Neural cell (in vitro differentiated cells): Measurements from ENCODE around the gene BHMT2. TPM values are rescaled to one million over a fixed set of nuclear protein-coding genes. Genes with fewer than 3 reads are reported as not detected.

Experiments
- H2AFZ ChIP-seq: fragments of 200-600, 300-800 bp; sonication (generic), shearing (Covaris generic); 2 replicates; pipeline ENCODE4 v1.6.0; 2014; ENCODE audit warnings: low read depth, mild to moderate bottlenecking, antibody characterized with exemption, low read length, moderate library complexity
- H3F3A ChIP-seq: fragments of 200-600 bp; shearing (Covaris generic); 2 replicates; pipeline ENCODE4 v1.6.1; 2016; ENCODE audit warnings: mild to moderate bottlenecking, moderate library complexity, mixed read lengths, antibody characterized with exemption, low read length; ENCODE audit not compliant: insufficient read depth, poor library complexity, severe bottlenecking
- H3K27ac ChIP-seq: fragments of 200-600, 300-800 bp; sonication (generic), shearing (Covaris generic); 2 replicates; pipeline ENCODE4 v1.5.1; 2014; ENCODE audit warnings: mild to moderate bottlenecking, low read length, moderate library complexity
- H3K27me3 ChIP-seq: fragments of 300-800, 200-600 bp; sonication (generic), shearing (Covaris generic); 2 replicates; pipeline ENCODE4 v1.6.0; 2014; ENCODE audit warnings: mild to moderate bottlenecking, low read depth, low read length, moderate library complexity; ENCODE audit not compliant: insufficient read depth
- H3K36me3 ChIP-seq: fragments of 300-800, 200-600 bp; sonication (generic), shearing (Covaris generic); 2 replicates; pipeline ENCODE4 v1.5.1; 2014; ENCODE audit warnings: mild to moderate bottlenecking, antibody characterized with exemption, low read length, moderate library complexity; ENCODE audit not compliant: insufficient read depth
- H3K4me2 ChIP-seq: fragments of 300-800, 200-600 bp; sonication (generic), shearing (Covaris generic); 2 replicates; pipeline ENCODE4 v1.6.0; 2014; ENCODE audit warnings: mild to moderate bottlenecking, low read length
- H3K4me3 ChIP-seq: fragments of 300-800, 200-600 bp; sonication (generic), shearing (Covaris generic); 2 replicates; pipeline ENCODE4 v1.5.1; 2014; ENCODE audit warnings: mild to moderate bottlenecking, low read length, moderate library complexity
- H3K79me2 ChIP-seq: fragments of 200-600 bp; shearing (Covaris generic); replicated peaks from 2 replicates; pipeline ENCODE4 v1.6.0; 2014; ENCODE audit warnings: mild to moderate bottlenecking, low read length, moderate library complexity; ENCODE audit not compliant: insufficient read depth
- H3K9ac ChIP-seq: fragments of 300-800, 200-600 bp; sonication (generic), shearing (Covaris generic); 2 replicates; pipeline ENCODE4 v1.6.1; 2016; ENCODE audit warnings: mild to moderate bottlenecking, low read length, mixed read lengths
- H3K9me2 ChIP-seq: fragments of 200-600 bp; shearing (Covaris generic); 2 replicates; pipeline ENCODE4 v1.6.1; 2016; ENCODE audit warnings: mild to moderate bottlenecking, low read length, mixed read lengths; ENCODE audit not compliant: insufficient read depth
- H3K9me3 ChIP-seq: fragments of 200-600, 300-800 bp; sonication (generic), shearing (Covaris generic); 2 replicates; pipeline ENCODE4 v1.6.1; 2016; ENCODE audit warnings: mild to moderate bottlenecking, mixed run types, low read length, moderate library complexity, mixed read lengths
- H4K20me1 ChIP-seq: fragments of 200-600 bp; shearing (Covaris generic); 2 replicates; pipeline ENCODE4 v1.6.1; 2016; ENCODE audit warnings: mild to moderate bottlenecking, mixed run types; ENCODE audit not compliant: insufficient read depth
- EP300 ChIP-seq: fragments of 450-650 bp; conservative IDR thresholded peaks from 2 replicates; pipeline ENCODE4 v1.6.1; 2014; ENCODE audit warnings: antibody characterized with exemption, mild to moderate bottlenecking, moderate library complexity; ENCODE audit not compliant: poor library complexity, severe bottlenecking
- EZH2 ChIP-seq: fragments of 200-600, 300-800 bp; shearing (Covaris generic), sonication (generic); IDR thresholded peaks from 2 replicates; pipeline ENCODE4 v1.6.1; 2014; ENCODE audit warnings: antibody characterized with exemption, low read length, borderline replicate concordance, mild to moderate bottlenecking; ENCODE audit not compliant: insufficient read depth, poor library complexity, severe bottlenecking
- MXI1 ChIP-seq: fragments of 450-650 bp; conservative IDR thresholded peaks from 2 replicates; pipeline ENCODE4 v1.6.1; 2014; ENCODE audit warnings: antibody characterized with exemption, mild to moderate bottlenecking; ENCODE audit not compliant: poor library complexity, severe bottlenecking
- POLR2AphosphoS5 ChIP-seq: IDR thresholded peaks from 2 replicates; pipeline ENCODE4 v1.6.1; 2012
- RAD21 ChIP-seq: fragments of 450-650 bp; conservative IDR thresholded peaks from 2 replicates; pipeline ENCODE4 v1.6.1; 2014; ENCODE audit warnings: antibody characterized with exemption, mild to moderate bottlenecking, moderate library complexity
- REST ChIP-seq: IDR thresholded peaks from 2 replicates; pipeline ENCODE4 v1.6.1; 2012; ENCODE audit warnings: borderline replicate concordance
- SMC3 ChIP-seq: fragments of 450-650 bp; conservative IDR thresholded peaks from 2 replicates; pipeline ENCODE4 v1.6.1; 2014; ENCODE audit warnings: antibody characterized with exemption, mild to moderate bottlenecking, moderate library complexity; ENCODE audit not compliant: poor library complexity
- TAF1 ChIP-seq: IDR thresholded peaks from 2 replicates; pipeline ENCODE4 v1.6.1; 2012; ENCODE audit warnings: low read depth
- polyA plus RNA-seq: library from polyadenylated mRNA; depleted of rRNA; stranded (reverse); fragments of >200 nt; gene quantifications from 2 replicates; pipeline ENCODE4 v1.2.3, GENCODE V29; 2014
- TF ChIP-seq, protein P1 (sequence below): fragments of 450-650 bp; IDR thresholded peaks from 2 replicates; pipeline ENCODE4 v1.5.1; 2014; ENCODE audit warnings: antibody characterized with exemption, mild to moderate bottlenecking, moderate library complexity; ENCODE audit not compliant: poor library complexity, severe bottlenecking

BHMT2 gene
- polyA plus RNA-seq, 1 donor from 2014 or later: not detected

DNA sequence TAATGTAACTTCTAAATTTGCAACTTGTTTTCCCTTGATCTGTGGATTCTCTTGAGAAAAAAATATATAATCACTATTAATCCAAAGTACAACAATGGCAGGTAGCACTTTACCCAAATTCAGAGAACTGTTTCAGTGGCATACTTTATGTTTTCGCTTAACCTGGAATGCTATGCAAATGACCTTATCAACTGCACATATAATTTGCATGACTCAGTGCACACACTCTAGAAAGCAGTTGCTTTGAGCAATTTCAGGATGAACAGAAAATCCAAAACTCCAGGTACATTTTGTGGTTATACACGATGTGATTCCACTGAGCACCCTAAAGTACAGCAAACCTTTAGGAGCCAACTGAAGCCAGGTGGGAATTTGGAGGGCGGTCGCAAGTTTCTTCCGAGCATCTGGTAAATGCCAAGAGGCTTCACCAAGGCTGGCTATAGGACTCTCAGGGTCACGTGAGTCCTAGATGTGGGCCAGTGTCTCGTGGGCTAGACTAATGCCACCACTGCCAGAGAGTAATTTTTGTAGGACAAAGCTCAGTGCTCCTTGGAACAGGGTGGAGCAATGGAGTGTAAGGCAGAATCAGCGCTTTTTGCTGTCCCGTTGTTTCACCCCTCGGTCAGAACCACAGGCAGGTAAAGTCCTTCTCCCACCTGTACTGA lies 37.4 kb upstream of the BHMT2 start:
- TF ChIP-seq REST: no peak
- no peak for TF ChIP-seq SMC3
- no peak for TF ChIP-seq RAD21
- TF ChIP-seq EP300: no peak
- Histone ChIP-seq H3K9me3 (no peaks in the 10 kb centered on the region), H4K20me1 (no peaks in the 10 kb centered on the region), H3K79me2 (no peaks in the 10 kb centered on the region), H3K36me3 (no peaks in the 10 kb centered on the region), H3K4me2 (no peak overlapping the region), H2AFZ (no peak overlapping the region), H3K4me3 (no peak overlapping the region), H3K27ac (no peak overlapping the region), H3K9ac (no peak overlapping the region), H3K27me3 (no peaks in the 10 kb centered on the region), H3K9me2 (no peaks in the 10 kb centered on the region), H3F3A (no peaks in the 10 kb centered on the region)

- Histone ChIP-seq H3K9me2 (no peaks in the 10 kb centered on the region), H3K27me3 (no peaks in the 10 kb centered on the region), H3K9me3 (no peaks in the 10 kb centered on the region), H4K20me1 (no peaks in the 10 kb centered on the region), H3K4me3 (no peak overlapping the region), H2AFZ (no peak overlapping the region), H3K36me3 (no peaks in the 10 kb centered on the region), H3K79me2 (no peaks in the 10 kb centered on the region), H3K9ac (no peak overlapping the region), H3K27ac (no peak overlapping the region), H3K4me2 (no peak overlapping the region), H3F3A (no peaks in the 10 kb centered on the region)
- TF ChIP-seq EP300 (no peak), EZH2 (no peak), MXI1 (no peak), REST (no peak), SMC3 (no peak), TAF1 (no peak), POLR2AphosphoS5 (no peak), RAD21 (no peak)
- TF ChIP-seq, protein P1, sequence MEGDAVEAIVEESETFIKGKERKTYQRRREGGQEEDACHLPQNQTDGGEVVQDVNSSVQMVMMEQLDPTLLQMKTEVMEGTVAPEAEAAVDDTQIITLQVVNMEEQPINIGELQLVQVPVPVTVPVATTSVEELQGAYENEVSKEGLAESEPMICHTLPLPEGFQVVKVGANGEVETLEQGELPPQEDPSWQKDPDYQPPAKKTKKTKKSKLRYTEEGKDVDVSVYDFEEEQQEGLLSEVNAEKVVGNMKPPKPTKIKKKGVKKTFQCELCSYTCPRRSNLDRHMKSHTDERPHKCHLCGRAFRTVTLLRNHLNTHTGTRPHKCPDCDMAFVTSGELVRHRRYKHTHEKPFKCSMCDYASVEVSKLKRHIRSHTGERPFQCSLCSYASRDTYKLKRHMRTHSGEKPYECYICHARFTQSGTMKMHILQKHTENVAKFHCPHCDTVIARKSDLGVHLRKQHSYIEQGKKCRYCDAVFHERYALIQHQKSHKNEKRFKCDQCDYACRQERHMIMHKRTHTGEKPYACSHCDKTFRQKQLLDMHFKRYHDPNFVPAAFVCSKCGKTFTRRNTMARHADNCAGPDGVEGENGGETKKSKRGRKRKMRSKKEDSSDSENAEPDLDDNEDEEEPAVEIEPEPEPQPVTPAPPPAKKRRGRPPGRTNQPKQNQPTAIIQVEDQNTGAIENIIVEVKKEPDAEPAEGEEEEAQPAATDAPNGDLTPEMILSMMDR: no peak
These were observed 36.8 kb upstream of the BHMT2 start for GRCh38 chr5:79032782-79033181.
